ENCODE measurements around the gene DFFB. TPM values are rescaled to one million over a fixed set of nuclear protein-coding genes. Genes with fewer than 3 reads are reported as not detected.
A peak's percentile ranks its signal among the peaks of the same experiment; 100 is the strongest.
"Not testable (repeated sequence)": the region's sequence is repeated elsewhere in the genome, so short reads cannot be mapped to it uniquely, and the experiment has no call there.

The DFFB gene
- total and polyA plus RNA-seq, 9 of the 15 experiments (the other 6 are each of a cell fraction or from before 2014, with no cell fraction given): 2.3 to 15.8 (median 11.5) TPM

- POLR2A ChIA-PET: interaction anchor here (0.6 kb wide), 1 partner anchor 184 kb away, joined by 3 read pairs; no protein-coding TSS in a partner anchor
- ATAC-seq; CTCF ChIA-PET (ENCODE audit: low intra/inter-chr PET ratio); in situ Hi-C loops (cut with MboI); H3K4me2 ChIP-seq (ENCODE audit: insufficient read depth, low read length); H3K27me3 ChIP-seq (ENCODE audit: control insufficient read depth in 2 of 2, insufficient read depth in 2 of 2, low read length in 2 of 2); H3K9ac ChIP-seq (ENCODE audit: insufficient read depth in 1 of 2, low read depth in 2 of 2, low read length in 2 of 2); H3K9me1 ChIP-seq (ENCODE audit: control insufficient read depth, insufficient read depth, low read length); H3K27ac ChIP-seq (ENCODE audit: extremely low read depth, low read depth, low read length); intact Hi-C loops (cut with micrococcal nuclease); H3K4me3 ChIP-seq; FAIRE-seq; H4K20me1 ChIP-seq (replicated peaks; ENCODE audit: control insufficient read depth, insufficient read depth, low read length); H3K79me2 ChIP-seq (ENCODE audit: control insufficient read depth, insufficient read depth, low read length); BruUV-seq (replicated peaks); H3K36me3 ChIP-seq (ENCODE audit: control insufficient read depth, insufficient read depth, low read length); DNase-seq (ENCODE audit: extremely low read depth in 1 of 4, low spot score in 3 of 4); H3K9me3 ChIP-seq (replicated peaks; ENCODE audit: control insufficient read depth, insufficient read depth, low read depth, low read length): not testable (repeated sequence)
- peak; percentile 90 for TF ChIP-seq ZNF121 (CRISPR knock-in tag; conservative IDR thresholded peaks at IDR 0.05)
- TF ChIP-seq, protein P1, sequence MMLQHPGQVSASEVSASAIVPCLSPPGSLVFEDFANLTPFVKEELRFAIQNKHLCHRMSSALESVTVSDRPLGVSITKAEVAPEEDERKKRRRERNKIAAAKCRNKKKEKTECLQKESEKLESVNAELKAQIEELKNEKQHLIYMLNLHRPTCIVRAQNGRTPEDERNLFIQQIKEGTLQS (IDR thresholded peaks at IDR 0.05): 0 out of 2 replicates have a peak, but pooled peaks have one; percentile 10
- TF ChIP-seq, protein P1 (CRISPR knock-in tag; conservative IDR thresholded peaks at IDR 0.05): not testable (repeated sequence)
- Histone ChIP-seq H2AFZ (ENCODE audit: low read depth, low read length) (0 out of 2 replicates have a peak overlapping the region, but pooled peaks have one; percentile 20), H3K4me1 (replicated peaks in 1 of 2; ENCODE audit: control insufficient read depth in 2 of 2, insufficient read depth in 2 of 2, low read length in 2 of 2) (peaks cover 18 to 22% of the 10 kb centered on the region in 2 experiments; a peak in 4 of 5 replicates)
- WGBS (ENCODE audit: insufficient coverage, low coverage, missing lambda C conversion rate): 54% methylated on average over 9 of the region's 9 CpGs
Measured at GRCh38 chr1:3810149-3810761, 47.0 kb upstream of the DFFB start.

DNA sequence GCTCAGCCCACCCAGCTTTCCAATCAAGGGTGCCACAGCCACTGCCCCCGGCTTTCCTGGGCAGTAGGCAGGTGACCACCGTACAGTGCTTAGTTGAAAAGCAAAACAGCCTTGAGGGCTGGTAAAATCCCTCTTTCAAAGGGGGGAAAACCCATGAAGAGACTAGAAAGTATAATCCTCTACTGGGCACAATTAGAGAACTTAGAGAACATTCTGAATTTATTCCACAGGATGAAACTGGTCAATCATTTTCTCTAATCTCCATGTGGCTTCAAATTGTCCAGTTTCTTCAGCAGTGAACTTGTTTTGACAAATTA lies 45.7 kb upstream of the DFFB start:
- Histone ChIP-seq H3K4me2 (ENCODE audit: insufficient read depth, low read length) (peak overlapping the region; percentile 26), H3K9me1 (ENCODE audit: control insufficient read depth, insufficient read depth, low read length) (no peaks in the 10 kb centered on the region), H3K4me1 (replicated peaks in 1 of 2; ENCODE audit: control insufficient read depth in 2 of 2, insufficient read depth in 2 of 2, low read length in 2 of 2) (peaks cover 10 to 26% of the 10 kb centered on the region in 2 experiments; a peak in 3 of 5 replicates), H3K4me3 (no peak overlapping the region), H3K27me3 (ENCODE audit: control insufficient read depth in 2 of 2, insufficient read depth in 2 of 2, low read length in 2 of 2) (no peaks in the 10 kb centered on the region), H3K9me3 (replicated peaks; ENCODE audit: control insufficient read depth, insufficient read depth, low read depth, low read length) (no peaks in the 10 kb centered on the region), H3K79me2 (ENCODE audit: control insufficient read depth, insufficient read depth, low read length) (no peaks in the 10 kb centered on the region), H3K27ac (ENCODE audit: extremely low read depth, low read depth, low read length) (no peak overlapping the region), H3K36me3 (ENCODE audit: control insufficient read depth, insufficient read depth, low read length) (peaks cover 8% of the 10 kb centered on the region; the same call in 1 of the 3 replicates), H2AFZ (ENCODE audit: low read depth, low read length) (peak overlapping the region; percentile 54), H3K9ac (ENCODE audit: insufficient read depth in 1 of 2, low read depth in 2 of 2, low read length in 2 of 2) (peak overlapping the region in 1 of 2 experiments; percentile 80; a peak in 2 of 4 replicates), H4K20me1 (replicated peaks; ENCODE audit: control insufficient read depth, insufficient read depth, low read length) (no peaks in the 10 kb centered on the region)
- 25% methylated on average over 2 of the region's 2 CpGs for WGBS (ENCODE audit: insufficient coverage, low coverage, missing lambda C conversion rate)
- intact Hi-C loops (cut with micrococcal nuclease): no loop called here
- FAIRE-seq: peak; percentile 6
- BruUV-seq (replicated peaks): no TSS peak
- DNase-seq (ENCODE audit: extremely low read depth in 1 of 4, low spot score in 3 of 4): no peak
- CTCF ChIA-PET (ENCODE audit: low intra/inter-chr PET ratio): no interaction called here
- ATAC-seq: no peak
- in situ Hi-C loops (cut with MboI): no loop called here
- POLR2A ChIA-PET: no interaction called here
- TF ChIP-seq RHOXF2B (CRISPR knock-in tag; conservative IDR thresholded peaks at IDR 0.05) (no peak), NONO (IDR thresholded peaks at IDR 0.05; ENCODE audit: low read depth in 2 of 2, low read length in 1 of 2) (no peak), DLX4 (CRISPR knock-in tag; IDR thresholded peaks at IDR 0.05) (no peak), ZNF140 (CRISPR knock-in tag; IDR thresholded peaks at IDR 0.05) (no peak), CBFB (CRISPR knock-in tag; IDR thresholded peaks at IDR 0.05) (no peak), NR4A1 (CRISPR knock-in tag; IDR thresholded peaks at IDR 0.05) (no peak), NR4A1 (tag; IDR thresholded peaks at IDR 0.05) (no peak), CCNT2 (IDR thresholded peaks at IDR 0.05; ENCODE audit: borderline replicate concordance, extremely low read depth, insufficient read length, low read depth, low read length) (no peak), ATF7 (IDR thresholded peaks at IDR 0.05) (no peak), TBP (optimal IDR thresholded peaks at IDR 0.05; ENCODE audit: low read depth, low read length) (no peak)

All from K562 (cell line).